Choroid plexus epithelial cell (primary cell): ENCODE results near the gene GSS.

ENCODE experiments used
- DNase-seq: peaks from one replicate; pipeline ENCODE4 v3.0.0-alpha.2; 2010; ENCODE audit warnings: low read depth
- H3K4me3 ChIP-seq: 2 replicates; pipeline ENCODE4 v1.5.1; 2011; ENCODE audit warnings: low read depth, mild to moderate bottlenecking, control low read depth, low read length, moderate library complexity
- TF ChIP-seq, protein P1 (sequence below): conservative IDR thresholded peaks from 2 replicates; pipeline ENCODE4 v1.5.1; 2011; ENCODE audit warnings: low read depth, mild to moderate bottlenecking, control low read depth, inconsistent platforms, low read length, moderate library complexity

Gene GSS

DNA sequence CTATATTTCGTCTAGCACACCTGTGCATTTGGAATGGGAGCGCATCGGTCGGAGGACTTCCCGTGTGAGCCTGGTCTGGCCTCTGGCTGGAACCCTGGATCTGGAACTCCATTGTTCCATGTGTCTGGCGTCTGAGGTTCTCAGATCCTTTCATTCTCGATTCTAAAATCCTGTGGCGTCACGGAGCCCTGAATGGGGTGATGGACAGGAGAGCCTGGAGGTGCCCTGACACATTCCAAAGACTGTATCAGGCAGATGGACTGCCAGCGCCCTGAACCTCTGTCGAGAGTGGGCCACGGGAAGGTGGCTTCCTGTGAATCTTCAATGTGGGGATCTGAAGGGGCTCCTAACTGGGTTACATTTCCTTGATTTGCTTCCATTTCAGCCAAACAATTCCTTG is 20.7 kb upstream of the GSS start:
- no peak overlapping the region for H3K4me3 ChIP-seq

DNA sequence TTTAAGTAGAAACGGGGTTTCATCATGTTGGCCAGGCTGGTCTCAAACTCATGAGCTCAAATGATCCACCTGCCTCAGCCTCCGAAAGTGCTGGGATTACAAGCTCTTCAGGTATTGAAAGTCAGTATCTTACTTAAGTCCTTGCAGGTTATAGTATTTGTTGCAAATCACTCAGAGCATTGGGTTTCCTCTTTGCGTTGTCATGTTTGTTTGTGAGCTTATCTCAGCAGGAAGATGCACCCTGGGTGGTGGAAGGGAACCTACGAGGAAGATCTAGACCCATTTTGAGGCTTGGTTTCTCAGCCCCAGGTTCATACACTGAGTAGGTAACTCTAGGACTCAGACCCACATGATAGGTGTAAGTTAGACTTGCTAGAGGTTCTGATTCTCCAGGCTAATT is 18.6 kb upstream of the GSS start:
- TF ChIP-seq, protein P1, sequence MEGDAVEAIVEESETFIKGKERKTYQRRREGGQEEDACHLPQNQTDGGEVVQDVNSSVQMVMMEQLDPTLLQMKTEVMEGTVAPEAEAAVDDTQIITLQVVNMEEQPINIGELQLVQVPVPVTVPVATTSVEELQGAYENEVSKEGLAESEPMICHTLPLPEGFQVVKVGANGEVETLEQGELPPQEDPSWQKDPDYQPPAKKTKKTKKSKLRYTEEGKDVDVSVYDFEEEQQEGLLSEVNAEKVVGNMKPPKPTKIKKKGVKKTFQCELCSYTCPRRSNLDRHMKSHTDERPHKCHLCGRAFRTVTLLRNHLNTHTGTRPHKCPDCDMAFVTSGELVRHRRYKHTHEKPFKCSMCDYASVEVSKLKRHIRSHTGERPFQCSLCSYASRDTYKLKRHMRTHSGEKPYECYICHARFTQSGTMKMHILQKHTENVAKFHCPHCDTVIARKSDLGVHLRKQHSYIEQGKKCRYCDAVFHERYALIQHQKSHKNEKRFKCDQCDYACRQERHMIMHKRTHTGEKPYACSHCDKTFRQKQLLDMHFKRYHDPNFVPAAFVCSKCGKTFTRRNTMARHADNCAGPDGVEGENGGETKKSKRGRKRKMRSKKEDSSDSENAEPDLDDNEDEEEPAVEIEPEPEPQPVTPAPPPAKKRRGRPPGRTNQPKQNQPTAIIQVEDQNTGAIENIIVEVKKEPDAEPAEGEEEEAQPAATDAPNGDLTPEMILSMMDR: no peak
- no peak for DNase-seq
- no peak overlapping the region for H3K4me3 ChIP-seq

More for the DNA sequence above, 20.7 kb upstream of the GSS start:
- TF ChIP-seq, protein P1: no peak
- no peak for DNase-seq

DNA sequence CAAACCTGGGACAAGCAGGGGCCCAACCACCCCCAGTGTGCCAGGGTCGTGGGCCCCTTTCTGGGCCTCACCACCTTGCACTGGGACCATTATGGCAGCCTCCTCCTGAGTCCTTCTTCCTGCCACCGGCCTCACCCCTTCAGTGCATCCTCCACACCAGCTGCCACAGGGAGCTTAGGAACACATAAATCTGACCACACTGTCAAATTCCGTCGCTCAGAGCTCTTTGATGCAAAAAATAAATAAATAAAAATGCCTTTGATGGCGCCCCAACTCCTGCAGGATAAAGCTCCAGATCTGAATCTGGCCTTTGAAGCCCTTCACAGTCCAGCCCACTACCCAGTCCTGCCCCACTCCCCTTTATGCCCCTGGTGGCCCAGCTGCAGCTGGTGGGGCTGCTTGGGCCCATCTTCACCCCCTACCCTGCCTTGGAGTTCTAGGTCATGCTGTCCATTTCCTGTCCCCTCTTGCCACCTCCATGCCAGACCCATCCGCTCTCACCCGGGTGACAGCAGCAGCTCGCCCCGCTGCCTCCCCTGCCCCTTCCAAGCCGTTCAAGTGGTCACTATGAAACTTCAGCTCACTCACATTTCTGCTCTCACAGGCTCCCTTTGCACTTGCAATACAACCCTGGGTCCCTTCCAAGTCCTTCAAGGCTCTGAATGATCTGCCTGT is 16.1 kb upstream of the GSS start:
- TF ChIP-seq, protein P1: no peak
- no peak overlapping the region for H3K4me3 ChIP-seq
- DNase-seq: no peak

DNA sequence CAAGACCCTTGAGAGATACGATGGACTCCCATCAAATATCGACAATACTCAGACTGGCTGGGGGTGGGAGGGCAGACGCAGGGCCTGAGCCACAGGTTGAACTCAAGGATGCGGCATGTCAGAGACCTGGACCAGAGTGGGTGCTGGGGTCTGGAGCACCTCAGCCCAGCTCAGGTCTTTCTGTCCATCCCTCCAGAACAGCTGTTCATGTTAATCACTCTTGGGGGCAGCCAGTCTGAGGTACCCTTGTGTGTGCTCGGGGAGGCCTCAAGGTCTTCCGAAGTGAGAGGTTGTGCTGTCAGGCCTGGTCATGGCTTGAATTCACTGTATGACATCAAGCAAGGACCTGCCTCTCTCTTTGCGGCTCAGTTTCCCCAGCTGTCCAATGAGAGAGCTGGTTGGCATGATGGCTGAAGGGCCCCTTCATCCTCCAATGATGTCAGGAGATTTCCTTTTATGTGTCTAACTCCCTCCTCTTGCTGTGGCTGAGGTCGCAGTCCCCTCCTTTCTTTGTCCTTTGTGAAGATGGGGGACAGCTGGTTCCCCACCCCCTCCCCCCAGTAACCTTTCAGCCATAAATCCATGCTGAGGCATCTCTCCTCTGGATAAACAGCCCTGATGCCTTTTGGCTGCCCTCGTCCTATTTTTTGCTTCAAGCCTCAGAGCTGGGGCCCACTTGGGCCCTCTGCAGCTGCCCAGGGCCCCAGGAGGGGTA is 15.4 kb upstream of the GSS start:
- no peak for DNase-seq
- TF ChIP-seq, protein P1: no peak
- H3K4me3 ChIP-seq: no peak overlapping the region

DNA sequence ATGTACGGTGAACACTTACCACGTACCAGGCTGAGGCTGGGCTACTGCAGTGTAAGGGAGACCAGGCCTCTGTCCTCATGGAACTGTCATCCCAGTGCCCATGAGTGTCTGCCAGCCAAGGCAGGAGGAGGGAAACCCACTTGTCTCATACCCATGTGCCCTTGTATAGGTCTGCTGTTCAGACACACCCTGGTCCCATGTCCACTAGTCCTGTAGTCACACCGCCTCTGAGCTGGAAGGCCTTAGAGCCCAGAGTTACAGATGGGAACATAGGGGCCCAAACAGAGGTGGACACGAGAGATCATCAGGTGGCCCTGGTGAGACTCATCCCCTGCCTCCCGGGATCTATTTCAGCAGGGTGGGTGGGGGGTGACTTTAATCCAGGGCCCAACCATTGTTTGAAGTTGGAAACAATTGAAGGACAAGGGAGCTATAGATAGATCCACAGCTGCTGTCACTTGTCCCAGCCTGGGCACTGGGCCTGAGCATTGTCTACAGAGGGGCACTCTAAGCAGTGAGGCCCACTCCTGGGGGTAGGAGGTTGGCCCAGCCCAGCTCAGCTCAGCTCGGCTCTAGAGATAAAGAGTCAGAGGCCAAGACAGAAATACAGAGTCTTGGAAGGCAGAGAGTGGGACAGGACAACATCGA is 14.7 kb upstream of the GSS start:
- H3K4me3 ChIP-seq: no peak overlapping the region
- TF ChIP-seq, protein P1: no peak
- DNase-seq: no peak

DNA sequence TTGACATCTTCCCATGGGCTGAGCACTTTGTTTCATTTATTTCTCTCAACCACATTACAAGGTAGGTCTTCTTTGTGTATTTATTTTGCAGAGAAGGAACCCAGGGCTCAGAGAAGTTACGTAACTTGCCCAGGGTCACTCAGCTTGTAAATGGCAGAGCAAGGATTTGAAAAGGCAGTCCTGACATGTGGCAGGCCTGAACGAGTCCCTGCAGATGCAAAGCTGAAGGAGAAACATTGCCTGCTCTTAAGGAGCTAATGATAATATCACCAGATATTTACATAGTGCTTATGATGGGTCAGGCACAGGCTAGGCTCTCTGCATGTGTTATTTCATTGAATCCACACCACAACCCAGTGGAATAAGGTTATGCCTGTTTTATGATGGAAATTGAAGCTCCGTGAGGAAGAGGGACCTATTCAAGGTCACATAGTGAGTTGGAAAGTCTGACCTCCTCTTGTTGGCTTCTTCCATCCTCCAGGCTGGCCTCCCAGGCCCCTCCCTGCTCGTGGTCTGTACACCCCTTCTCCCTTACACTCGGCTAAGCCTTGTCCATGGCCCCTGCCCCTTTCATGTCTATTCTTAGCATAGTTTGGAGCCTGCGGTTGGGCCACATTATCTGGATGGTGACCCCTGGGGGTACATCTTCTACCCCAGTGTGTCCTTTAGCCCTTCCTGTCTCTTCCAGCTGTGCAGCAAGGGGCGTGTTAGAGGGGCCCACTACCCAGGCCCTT is 12.6 kb upstream of the GSS start:
- no peak for DNase-seq
- TF ChIP-seq, protein P1: no peak
- H3K4me3 ChIP-seq: no peak overlapping the region
